Gastrocnemius medialis (tissue), 4 donors: ENCODE measurements around the gene ANGPTL7. TPM values are rescaled to one million over a fixed set of nuclear protein-coding genes. Genes with fewer than 3 reads are reported as not detected.

Experiments
- ATAC-seq, 2 donors: fragments of 150-250 bp; one replicate each; pipeline ENCODE4 v1.9.1; 2016
- DNase-seq, 2 donors: peaks; one replicate each; pipeline ENCODE4 v3.0.0-alpha.2; 2019
- H3K27ac ChIP-seq, 4 donors: fragments of 200-600 bp; sonication (generic); 1 replicate in 1 of 4; 2 replicates in 3 of 4; pipeline ENCODE4 v1.5.1; 2016 to 2018; ENCODE audit warnings: mild to moderate bottlenecking in 2 of 4, moderate library complexity in 1 of 4
- H3K27me3 ChIP-seq, 3 donors: fragments of 200-600 bp; sonication (generic) in 2 of 3; 1 replicate in 1 of 3; 2 replicates in 2 of 3; pipeline versions ENCODE4 v1.5.1 to v1.6.0; 2016 to 2019; ENCODE audit warnings: mild to moderate bottlenecking in 1 of 3, moderate library complexity in 1 of 3
- H3K36me3 ChIP-seq, 2 donors: fragments of 200-600 bp; sonication (generic) in 1 of 2; one replicate each; pipeline ENCODE4 v1.5.1; 2017 to 2018
- H3K4me1 ChIP-seq, 2 donors: fragments of 200-600 bp; sonication (generic) in 1 of 2; one replicate each; pipeline ENCODE4 v1.5.1; 2016 to 2017; ENCODE audit warnings: mild to moderate bottlenecking in 2 of 2
- H3K4me3 ChIP-seq, 4 donors: fragments of 200-600 bp; sonication (generic) in 3 of 4; 1 replicate in 1 of 4; 2 replicates in 3 of 4; pipeline ENCODE4 v1.5.1; 2016 to 2019; ENCODE audit warnings: mild to moderate bottlenecking in 2 of 4
- H3K9me3 ChIP-seq, 3 donors: fragments of 200-600 bp; sonication (generic) in 2 of 3; 1 replicate in 1 of 3; 2 replicates in 2 of 3; pipeline ENCODE4 v1.5.1; 2016 to 2019
- CTCF ChIP-seq, 5 experiments: fragments of 450-650 bp in 3 of 5; fragments of 200-600 bp in 2 of 5; sonication (generic) in 2 of 5; IDR thresholded peaks in 4 of 5; conservative IDR thresholded peaks in 1 of 5; 1 replicate in 4 of 5; 2 replicates in 1 of 5; pipeline ENCODE4 v1.5.1; 2016 to 2019; ENCODE audit warnings: antibody characterized with exemption in 5 of 5, mild to moderate bottlenecking in 3 of 5, moderate library complexity in 3 of 5
- POLR2A ChIP-seq, 2 donors: fragments of 450-650 bp; IDR thresholded peaks; one replicate each; pipeline ENCODE4 v1.6.1; 2017; ENCODE audit warnings: antibody characterized with exemption in 2 of 2, mild to moderate bottlenecking in 2 of 2, moderate library complexity in 2 of 2
- in situ Hi-C, 4 donors: fragments of 200-750 bp; cut with MboI; loops; one replicate each; pipeline versions ENCODE4 v1.15.0 to v1.8.0; 2017; ENCODE audit warnings: low sequenced_read_pairs in 4 of 4
- intact Hi-C: fragments of 100-400 bp; cut with DNase I; formaldehyde crosslinking; loops from one replicate; pipeline ENCODE4 v1.15.1; 2023; ENCODE audit warnings: low total_unique reads
- total RNA-seq, 4 donors: library from RNA; depleted of rRNA; stranded (reverse); fragments of >200 nt; gene quantifications; one replicate each; pipeline versions ENCODE4 v1.1.0 to v1.2.3, GENCODE V29; 2016

Gene ANGPTL7
- total RNA-seq, 4 donors from 2014 or later, result 0.56 to 30.7 (median 3.3) TPM

GRCh38 chr1:11233208-11233607 is 44.1 kb downstream of the ANGPTL7 start:
- TF ChIP-seq CTCF (IDR thresholded peaks at IDR 0.05 in 4 of 5, conservative IDR thresholded peaks at IDR 0.05 in 1 of 5), result no peak
- no peak for ATAC-seq
- Histone ChIP-seq H3K27ac (no peak overlapping the region), H3K4me1 (peaks cover 16 to 22% of the 10 kb centered on the region in 2 donors), H3K4me3 (no peak overlapping the region), H3K27me3 (no peaks in the 10 kb centered on the region), H3K9me3 (no peaks in the 10 kb centered on the region), H3K36me3 (peaks cover 6 to 85% of the 10 kb centered on the region in 2 donors)
- DNase-seq, result no peak
- in situ Hi-C loops (loop anchor here in 1 of 4 donors (25.0 kb wide), 1 partner anchor 404 kb away; no protein-coding TSS in a partner anchor), intact Hi-C loops (no loop called here)

GRCh38 chr1:11237356-11237755 is 48.2 kb downstream of the ANGPTL7 start:
- no peaks in the 10 kb centered on the region for H3K27me3 ChIP-seq
- peak; percentile 4 to 26 for ATAC-seq
- H3K9me3 ChIP-seq, result no peaks in the 10 kb centered on the region
- H3K36me3 ChIP-seq, result peaks cover 3 to 83% of the 10 kb centered on the region in 2 donors
- H3K4me3 ChIP-seq, result no peak overlapping the region
- intact Hi-C loops (no loop called here), in situ Hi-C loops (loop anchor here in 1 of 4 donors (25.0 kb wide), 1 partner anchor 400 kb away; no protein-coding TSS in a partner anchor)
- peak overlapping the region; percentile 74 to 91 (median 80) for H3K27ac ChIP-seq
- peak in 1 of 2 donors; percentile 20 for DNase-seq
- H3K4me1 ChIP-seq, result peaks cover 16 to 22% of the 10 kb centered on the region in 2 donors
- TF ChIP-seq POLR2A (IDR thresholded peaks at IDR 0.05) (no peak), CTCF (IDR thresholded peaks at IDR 0.05 in 4 of 5, conservative IDR thresholded peaks at IDR 0.05 in 1 of 5) (no peak)

- no peak for TF ChIP-seq POLR2A (IDR thresholded peaks at IDR 0.05)
- no peak for TF ChIP-seq CTCF (IDR thresholded peaks at IDR 0.05 in 4 of 5, conservative IDR thresholded peaks at IDR 0.05 in 1 of 5)
- H3K27me3 ChIP-seq, result no peaks in the 10 kb centered on the region
- in situ Hi-C loops (loop anchor here in 1 of 4 donors (25.0 kb wide), 1 partner anchor 399 kb away; no protein-coding TSS in a partner anchor), intact Hi-C loops (no loop called here)
- peaks cover 16 to 22% of the 10 kb centered on the region in 2 donors for H3K4me1 ChIP-seq
- no peak for ATAC-seq
- no peak overlapping the region for H3K27ac ChIP-seq
- H3K36me3 ChIP-seq, result peaks cover 3 to 82% of the 10 kb centered on the region in 2 donors
- H3K9me3 ChIP-seq, result no peaks in the 10 kb centered on the region
- DNase-seq, result no peak
- H3K4me3 ChIP-seq, result no peak overlapping the region
Observed at GRCh38 chr1:11238311-11238710, 49.2 kb downstream of the ANGPTL7 start.

GRCh38 chr1:11245248-11245647 is 56.1 kb downstream of the ANGPTL7 start:
- in situ Hi-C loops (loop anchor here in 3 of 4 donors (10.0 to 25.0 kb wide), 2 partner anchors 392 to 400 kb away; no protein-coding TSS in a partner anchor), intact Hi-C loops (no loop called here)
- peaks cover 0 to 74% of the 10 kb centered on the region in 2 donors for H3K36me3 ChIP-seq
- ATAC-seq (no peak), DNase-seq (no peak)
- no peaks in the 10 kb centered on the region for H3K9me3 ChIP-seq
- H3K4me3 ChIP-seq, result no peak overlapping the region
- H3K27me3 ChIP-seq, result no peaks in the 10 kb centered on the region
- no peaks in the 10 kb centered on the region for H3K4me1 ChIP-seq
- H3K27ac ChIP-seq, result peak overlapping the region in 1 of 4 donors; percentile 24
- TF ChIP-seq CTCF (IDR thresholded peaks at IDR 0.05 in 4 of 5, conservative IDR thresholded peaks at IDR 0.05 in 1 of 5), result no peak
- TF ChIP-seq POLR2A (IDR thresholded peaks at IDR 0.05), result no peak

Other genes with a start within 250 kb of the ANGPTL7 start
- gene TARDBP, start 176.7 kb upstream of the ANGPTL7 start, total RNA-seq, result 100 to 1,000 TPM in 1 of 4 donors, 10 to 100 TPM in 3; 72.0 to 101 (median 85.5) TPM
- gene MASP2, start 142.1 kb upstream of the ANGPTL7 start, total RNA-seq, result under 1 TPM in 1 of 4 donors, not detected in 3; 0.16 TPM
- 10 to 100 TPM; 32.1 to 80.3 (median 48.3) TPM for gene SRM, start 129.3 kb upstream of the ANGPTL7 start, total RNA-seq
- 10 to 100 TPM; 26.5 to 44.4 (median 40.3) TPM for gene EXOSC10, start 89.5 kb upstream of the ANGPTL7 start, total RNA-seq
- gene MTOR, start 73.2 kb downstream of the ANGPTL7 start, total RNA-seq, result 10 to 100 TPM; 40.7 to 66.3 (median 52.9) TPM
- gene UBIAD1, start 83.8 kb downstream of the ANGPTL7 start, total RNA-seq, result 10 to 100 TPM; 15.1 to 24.5 (median 20.2) TPM